ENCODE data around the gene PDCD11. TPM values are rescaled to one million over a fixed set of nuclear protein-coding genes. Genes with fewer than 3 reads are reported as not detected.

PDCD11 gene
- 29.7 and 63.7 TPM in 2 replicates for total RNA-seq

GRCh38 chr10:103396067-103396788, at the start of gene PDCD11, which contains the start of gene ATP5MK:
TSS of gene PDCD11 (plus strand) at chr10:103396626. CDS start at chr10:103398427, 1,801 bp downstream.
TSS of gene ATP5MK (minus strand) at chr10:103396475. CDS start at chr10:103392457, 4,018 bp downstream.

DNA sequence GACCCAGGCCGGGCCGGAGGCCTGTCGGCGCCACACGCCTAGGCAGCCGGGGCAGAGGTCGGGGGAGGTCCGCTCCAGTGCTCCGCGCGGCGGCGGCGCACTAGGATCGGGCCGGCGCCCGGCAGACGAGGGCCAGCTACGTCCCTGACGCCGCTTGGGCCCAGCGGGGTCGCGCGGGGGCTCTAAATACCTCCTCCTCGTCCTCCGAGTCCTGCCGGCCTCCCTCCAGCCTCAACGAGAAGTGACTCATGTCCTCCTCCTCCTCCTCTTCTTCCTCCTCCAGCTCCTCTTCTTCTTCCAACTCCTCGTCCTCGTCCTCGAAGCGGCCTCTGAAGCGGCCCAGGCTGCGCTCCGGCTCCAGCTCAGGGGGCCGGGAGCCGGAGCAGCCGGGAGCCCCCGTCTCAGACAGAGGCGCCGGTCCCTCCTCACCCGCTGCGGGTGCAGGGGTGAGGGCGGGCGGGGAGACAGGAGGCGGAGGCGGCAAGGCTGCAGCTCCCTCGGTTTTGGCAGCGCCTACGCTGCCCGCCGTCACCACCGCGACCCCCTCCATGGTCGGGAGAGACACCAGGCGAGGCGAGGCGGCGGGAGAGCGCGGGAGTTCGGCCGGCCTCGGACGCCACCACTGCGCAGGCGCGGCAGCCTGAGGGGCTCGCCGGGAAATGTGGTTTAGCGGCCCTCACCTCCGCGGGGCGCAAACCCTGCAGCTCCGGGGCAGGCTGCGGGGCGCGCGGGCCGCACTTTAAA, 45.7 kb upstream of the PDCD11 start, which contains the start of gene PCGF6:
TSS of gene PCGF6 (minus strand) at position 624 of the 744 bp plus-strand sequence. CDS start at position 550, 74 bp downstream.

GRCh38 chr10:103367782-103368518, 28.5 kb upstream of the PDCD11 start, which contains the start of gene TAF5:
TSS of gene TAF5 (plus strand) at chr10:103367976. CDS start at chr10:103367990, 14 bp downstream.

DNA sequence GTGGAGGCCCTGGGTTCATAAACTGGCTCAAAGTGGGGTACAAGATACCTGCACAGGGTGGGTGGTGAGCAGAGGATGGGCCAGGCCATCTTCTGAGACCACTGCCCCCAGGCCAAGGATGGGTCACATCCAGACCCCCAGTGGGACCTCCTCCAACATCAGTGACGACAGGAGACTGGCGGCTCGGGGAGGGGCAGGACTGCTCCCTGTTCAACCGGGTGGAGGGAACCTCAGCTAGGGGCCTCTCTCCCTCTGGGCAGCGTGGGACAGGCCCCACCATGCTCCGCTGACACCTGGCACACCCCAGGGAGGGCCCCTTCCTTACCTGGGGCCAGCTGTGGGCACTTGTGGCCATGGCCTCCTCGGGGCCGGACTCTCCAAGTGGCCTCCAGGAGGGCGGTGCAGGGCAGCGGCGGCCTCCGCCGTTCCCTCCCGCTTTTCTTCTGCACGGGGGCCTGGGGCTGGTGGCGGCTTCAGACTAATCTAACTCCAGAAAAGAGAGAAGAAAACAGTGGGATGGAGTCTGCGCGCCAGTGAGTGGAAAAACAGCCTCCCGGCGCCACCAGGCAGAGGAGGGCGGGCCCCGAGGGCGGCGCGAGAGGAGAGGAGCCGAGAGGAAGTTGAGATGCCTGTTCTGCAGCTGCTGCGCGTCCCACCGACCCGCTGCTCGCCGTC, 55.5 kb downstream of the PDCD11 start, which contains the start of gene CALHM2:
TSS of gene CALHM2 (minus strand) at position 540 of the 675 bp plus-strand sequence. CDS start 2,429 bp downstream, outside the sequence.

DNA sequence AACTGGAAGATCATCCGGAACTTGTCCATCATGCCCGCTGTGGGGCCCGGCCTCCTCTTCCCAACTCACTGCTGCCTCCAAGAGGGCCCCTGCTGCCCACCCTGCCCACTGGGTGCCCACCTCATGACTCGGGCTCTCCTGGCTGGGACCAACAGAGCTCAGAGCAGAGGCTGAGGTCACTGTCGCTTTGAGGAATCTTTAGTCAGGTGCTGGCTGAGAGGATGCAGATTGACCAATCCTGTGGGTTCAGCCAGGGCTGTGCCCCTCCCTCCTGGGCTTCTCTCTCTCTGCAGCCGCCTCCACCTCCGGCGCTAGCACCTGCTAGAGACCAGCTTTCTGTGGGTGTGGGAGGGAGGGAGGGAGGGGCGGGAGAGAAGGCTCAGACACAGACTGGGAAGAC, 62.3 kb downstream of the PDCD11 start, which contains the start of gene CALHM1:
TSS of gene CALHM1 (minus strand) at position 181 of the 400 bp plus-strand sequence. CDS start at position 32, 149 bp downstream.

GRCh38 chr10:103479135-103479534, 82.7 kb downstream of the PDCD11 start, which contains the start of gene CALHM3:
TSS of gene CALHM3 (minus strand) at chr10:103479240. CDS start at chr10:103479032, 208 bp downstream.

GRCh38 chr10:103493362-103493915, 97.0 kb downstream of the PDCD11 start, which contains the start of gene NEURL1:
TSS of gene NEURL1 (plus strand) at chr10:103493705. CDS start at chr10:103494388, 683 bp downstream.

Other genes starting within 250 kb of the PDCD11 start
- gene NT5C2, start 203.4 kb upstream of the PDCD11 start, total RNA-seq = 48.7 and 70.2 TPM in 2 replicates
- gene RPEL1, start 150.7 kb upstream of the PDCD11 start, total RNA-seq = 0.09 TPM in 1 of 2 replicates, not detected in the other
- gene INA, start 119.5 kb upstream of the PDCD11 start, total RNA-seq = 0.30 and 2.5 TPM in 2 replicates
- 8.9 and 10.2 TPM in 2 replicates for gene PCGF6, start 45.5 kb upstream of the PDCD11 start, total RNA-seq
- 3.9 and 4.8 TPM in 2 replicates for gene TAF5, start 28.6 kb upstream of the PDCD11 start, total RNA-seq
- gene ATP5MK, start 151 bp upstream of the PDCD11 start, total RNA-seq = 115 and 210 TPM in 2 replicates
- 9.2 and 12.1 TPM in 2 replicates for gene CALHM2, start 55.7 kb downstream of the PDCD11 start, total RNA-seq
- gene CALHM1, start 62.3 kb downstream of the PDCD11 start, total RNA-seq = not detected in 2 replicates
- gene CALHM3, start 82.6 kb downstream of the PDCD11 start, total RNA-seq = not detected in 2 replicates
- 0.18 and 0.59 TPM in 2 replicates for gene NEURL1, start 97.1 kb downstream of the PDCD11 start, total RNA-seq